ENCODE data around the gene ZNF138.
A peak's percentile ranks its signal among the peaks of the same experiment; 100 is the strongest.

Gene ZNF138

DNA sequence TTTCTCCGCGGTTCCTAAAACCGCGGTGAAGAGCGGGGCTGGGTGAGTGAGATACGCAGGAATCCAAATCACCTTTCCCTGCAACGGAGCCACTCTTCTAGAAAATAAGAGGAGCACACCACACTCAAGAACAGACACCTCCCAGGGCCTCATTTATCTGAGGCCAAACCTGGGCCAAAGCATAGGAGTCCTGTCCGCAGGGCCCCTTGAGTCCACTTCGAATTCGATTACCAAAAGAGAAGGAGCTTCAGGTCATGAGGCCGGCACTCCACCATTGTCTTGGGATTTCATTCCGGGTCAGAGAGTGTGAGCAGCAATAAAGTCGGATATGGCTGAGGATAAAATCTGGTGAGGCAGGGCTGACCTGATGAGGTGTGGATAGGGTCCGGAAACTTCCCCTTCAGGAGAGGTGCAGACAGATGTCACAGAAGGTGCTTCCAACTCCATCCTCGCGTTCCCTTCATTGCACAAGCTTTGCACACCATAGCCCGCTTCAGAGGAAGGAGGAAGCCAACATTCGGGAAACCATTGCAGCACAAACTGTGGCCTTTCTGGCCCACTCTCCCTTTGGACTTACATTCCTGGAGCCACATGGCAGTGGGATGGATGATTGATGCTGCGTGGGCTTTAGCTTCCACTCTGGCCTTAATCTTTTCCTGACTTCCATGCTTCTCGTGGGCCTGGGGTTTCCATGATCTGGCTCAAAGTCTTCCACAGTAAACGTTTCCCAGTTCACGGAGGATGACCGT is 81.6 kb downstream of the ZNF138 start:
- Histone ChIP-seq H3K4me3 (ENCODE audit: low read depth, low read length) (no peak overlapping the region), H3K9me3 (ENCODE audit: control insufficient read depth, insufficient read depth, low read depth, low read length) (no peaks in the 10 kb centered on the region), H3K36me3 (ENCODE audit: control insufficient read depth in 2 of 2, insufficient read depth in 1 of 2, low read length in 2 of 2) (no peaks in the 10 kb centered on the region), H3K4me1 (ENCODE audit: control insufficient read depth, insufficient read depth, low read length) (no peaks in the 10 kb centered on the region), H3K27ac (ENCODE audit: extremely low read depth, low read depth, low read length) (no peak overlapping the region)
- TF ChIP-seq ZNF391 (tag by site-specific recombination; IDR thresholded peaks at IDR 0.05; ENCODE audit: borderline replicate concordance, low read depth) (no peak), GLIS1 (tag by site-specific recombination; IDR thresholded peaks at IDR 0.05) (no peak), ZSCAN16 (tag by site-specific recombination; IDR thresholded peaks at IDR 0.05) (no peak), ZSCAN23 (tag by site-specific recombination; IDR thresholded peaks at IDR 0.05) (no peak), ZNF629 (tag by site-specific recombination; IDR thresholded peaks at IDR 0.05) (no peak), KLF1 (tag by site-specific recombination; IDR thresholded peaks at IDR 0.05) (no peak), ZNF555 (tag by site-specific recombination; conservative IDR thresholded peaks at IDR 0.05) (no peak), ZNF19 (tag by site-specific recombination; IDR thresholded peaks at IDR 0.05; ENCODE audit: low read depth) (no peak), ZNF394 (tag by site-specific recombination; IDR thresholded peaks at IDR 0.05; ENCODE audit: borderline replicate concordance) (no peak), SP2 (tag by site-specific recombination; IDR thresholded peaks at IDR 0.05) (no peak)
- TF ChIP-seq, protein P1, sequence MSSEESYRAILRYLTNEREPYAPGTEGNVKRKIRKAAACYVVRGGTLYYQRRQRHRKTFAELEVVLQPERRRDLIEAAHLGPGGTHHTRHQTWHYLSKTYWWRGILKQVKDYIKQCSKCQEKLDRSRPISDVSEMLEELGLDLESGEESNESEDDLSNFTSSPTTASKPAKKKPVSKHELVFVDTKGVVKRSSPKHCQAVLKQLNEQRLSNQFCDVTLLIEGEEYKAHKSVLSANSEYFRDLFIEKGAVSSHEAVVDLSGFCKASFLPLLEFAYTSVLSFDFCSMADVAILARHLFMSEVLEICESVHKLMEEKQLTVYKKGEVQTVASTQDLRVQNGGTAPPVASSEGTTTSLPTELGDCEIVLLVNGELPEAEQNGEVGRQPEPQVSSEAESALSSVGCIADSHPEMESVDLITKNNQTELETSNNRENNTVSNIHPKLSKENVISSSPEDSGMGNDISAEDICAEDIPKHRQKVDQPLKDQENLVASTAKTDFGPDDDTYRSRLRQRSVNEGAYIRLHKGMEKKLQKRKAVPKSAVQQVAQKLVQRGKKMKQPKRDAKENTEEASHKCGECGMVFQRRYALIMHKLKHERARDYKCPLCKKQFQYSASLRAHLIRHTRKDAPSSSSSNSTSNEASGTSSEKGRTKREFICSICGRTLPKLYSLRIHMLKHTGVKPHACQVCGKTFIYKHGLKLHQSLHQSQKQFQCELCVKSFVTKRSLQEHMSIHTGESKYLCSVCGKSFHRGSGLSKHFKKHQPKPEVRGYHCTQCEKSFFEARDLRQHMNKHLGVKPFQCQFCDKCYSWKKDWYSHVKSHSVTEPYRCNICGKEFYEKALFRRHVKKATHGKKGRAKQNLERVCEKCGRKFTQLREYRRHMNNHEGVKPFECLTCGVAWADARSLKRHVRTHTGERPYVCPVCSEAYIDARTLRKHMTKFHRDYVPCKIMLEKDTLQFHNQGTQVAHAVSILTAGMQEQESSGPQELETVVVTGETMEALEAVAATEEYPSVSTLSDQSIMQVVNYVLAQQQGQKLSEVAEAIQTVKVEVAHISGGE (tag by site-specific recombination; conservative IDR thresholded peaks at IDR 0.05; ENCODE audit: low read depth): no peak
- ChIA-PET CTCF (no interaction called here), POLR2A (no interaction called here)

DNA sequence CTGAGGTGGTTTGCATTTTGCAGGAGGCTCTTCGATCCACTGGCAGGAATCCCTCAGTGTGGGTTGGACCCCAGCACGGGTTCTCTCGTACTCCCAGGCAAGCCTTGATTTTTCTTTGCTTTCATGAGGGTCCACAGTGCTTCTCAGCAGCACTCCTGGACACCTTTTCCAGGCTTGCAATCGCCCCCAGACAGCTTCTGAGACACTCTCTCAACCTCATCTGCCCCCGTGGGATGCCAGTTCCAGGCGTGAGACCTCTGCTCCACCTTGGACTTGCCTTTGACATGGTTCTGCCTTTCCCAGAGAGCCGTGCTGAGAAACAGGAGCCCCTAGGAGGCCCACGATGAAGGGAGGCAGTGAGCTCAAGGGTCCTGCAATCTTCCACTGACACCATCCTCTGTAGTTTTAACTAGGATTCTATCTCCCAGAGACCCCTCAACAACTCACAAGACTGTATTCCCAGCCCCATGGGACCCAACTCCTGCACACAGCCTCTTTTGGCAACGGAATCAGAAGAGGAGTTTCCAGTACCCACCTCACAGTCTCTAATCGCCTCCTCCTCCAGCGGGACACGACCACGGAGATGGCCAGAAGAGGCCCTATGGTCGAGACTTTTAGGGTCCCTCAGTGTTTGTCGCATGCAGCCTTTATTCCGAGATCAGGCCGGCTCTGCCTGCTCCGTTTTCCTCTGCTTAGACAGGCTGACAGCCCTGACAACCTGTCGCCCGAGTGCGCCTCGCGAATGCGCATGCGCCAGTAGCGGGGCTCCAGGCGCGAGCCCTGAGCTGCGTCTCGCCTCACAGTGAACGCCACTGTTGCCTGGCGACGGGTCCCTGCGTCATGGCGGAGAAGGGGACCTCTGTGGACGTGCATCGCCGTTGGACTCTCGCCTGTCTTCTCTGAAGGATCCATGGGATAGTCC is 82.8 kb downstream of the ZNF138 start:
- Histone ChIP-seq H3K36me3 (ENCODE audit: control insufficient read depth in 2 of 2, insufficient read depth in 1 of 2, low read length in 2 of 2) (no peaks in the 10 kb centered on the region), H3K4me3 (ENCODE audit: low read depth, low read length) (peak overlapping the region; percentile 13; the same call in 1 of the 2 replicates), H3K9me3 (ENCODE audit: control insufficient read depth, insufficient read depth, low read depth, low read length) (no peaks in the 10 kb centered on the region), H3K4me1 (ENCODE audit: control insufficient read depth, insufficient read depth, low read length) (no peaks in the 10 kb centered on the region), H3K27ac (ENCODE audit: extremely low read depth, low read depth, low read length) (no peak overlapping the region)
- 0 out of 2 replicates have a peak, but pooled peaks have one; percentile 21 for TF ChIP-seq SCRT2 (tag by site-specific recombination; IDR thresholded peaks at IDR 0.05)
- TF ChIP-seq ZFP37 (tag by site-specific recombination; IDR thresholded peaks at IDR 0.05): no peak
- CTCF ChIA-PET: no interaction called here
- POLR2A ChIA-PET: no interaction called here

DNA sequence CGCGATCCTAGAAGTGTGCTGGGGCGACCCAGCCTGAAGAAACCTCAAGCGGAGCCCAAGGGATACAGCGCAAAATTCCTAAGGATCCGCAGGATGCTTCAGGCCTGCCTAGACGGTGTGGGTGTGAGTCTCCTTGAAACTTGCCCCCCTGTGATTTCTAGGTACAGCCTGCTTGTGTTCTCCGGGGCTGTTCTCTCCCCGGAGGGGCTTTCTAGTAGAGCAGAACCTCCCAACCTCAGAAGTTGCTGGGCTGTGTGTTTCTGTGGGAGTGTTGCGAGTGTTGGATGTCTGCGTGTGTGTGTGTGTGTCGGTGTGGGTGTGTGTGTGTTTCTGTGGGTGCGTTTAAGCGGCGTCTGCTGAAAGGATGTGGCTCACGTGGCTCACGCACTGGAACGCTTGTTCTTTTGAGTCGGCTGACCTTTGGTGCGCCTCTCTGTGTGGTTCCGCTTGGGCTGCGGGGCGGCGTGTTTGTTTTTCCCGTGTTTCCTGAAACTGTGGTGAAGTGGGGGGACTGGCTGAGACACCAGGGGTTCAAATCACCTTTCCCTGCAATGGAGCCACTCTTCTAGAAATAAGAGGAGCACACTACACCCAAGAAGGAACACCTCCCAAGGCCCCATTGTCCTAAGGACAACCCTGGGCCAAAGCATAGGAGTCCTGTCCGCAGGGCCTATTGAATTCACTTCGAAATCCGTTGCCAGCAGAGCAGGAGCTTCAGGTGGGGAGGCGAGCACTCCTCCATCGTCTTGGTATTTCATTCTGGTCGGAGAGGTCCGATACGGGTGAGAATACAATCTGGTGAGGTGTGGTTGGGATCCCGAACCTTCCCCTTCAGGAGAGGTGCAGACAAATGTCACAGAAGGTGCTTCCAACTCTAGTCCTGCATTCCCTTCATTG is 83.7 kb downstream of the ZNF138 start:
- CTCF ChIA-PET: no interaction called here
- no peak overlapping the region for H3K4me3 ChIP-seq (ENCODE audit: low read depth, low read length)
- no peaks in the 10 kb centered on the region for H3K4me1 ChIP-seq (ENCODE audit: control insufficient read depth, insufficient read depth, low read length)
- H3K9me3 ChIP-seq (ENCODE audit: control insufficient read depth, insufficient read depth, low read depth, low read length): no peaks in the 10 kb centered on the region
- TF ChIP-seq, protein P2, sequence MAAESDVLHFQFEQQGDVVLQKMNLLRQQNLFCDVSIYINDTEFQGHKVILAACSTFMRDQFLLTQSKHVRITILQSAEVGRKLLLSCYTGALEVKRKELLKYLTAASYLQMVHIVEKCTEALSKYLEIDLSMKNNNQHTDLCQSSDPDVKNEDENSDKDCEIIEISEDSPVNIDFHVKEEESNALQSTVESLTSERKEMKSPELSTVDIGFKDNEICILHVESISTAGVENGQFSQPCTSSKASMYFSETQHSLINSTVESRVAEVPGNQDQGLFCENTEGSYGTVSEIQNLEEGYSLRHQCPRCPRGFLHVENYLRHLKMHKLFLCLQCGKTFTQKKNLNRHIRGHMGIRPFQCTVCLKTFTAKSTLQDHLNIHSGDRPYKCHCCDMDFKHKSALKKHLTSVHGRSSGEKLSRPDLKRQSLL (tag by site-specific recombination; IDR thresholded peaks at IDR 0.05): no peak
- TF ChIP-seq GFI1B (tag by site-specific recombination; IDR thresholded peaks at IDR 0.05): no peak
- TF ChIP-seq, protein P3, sequence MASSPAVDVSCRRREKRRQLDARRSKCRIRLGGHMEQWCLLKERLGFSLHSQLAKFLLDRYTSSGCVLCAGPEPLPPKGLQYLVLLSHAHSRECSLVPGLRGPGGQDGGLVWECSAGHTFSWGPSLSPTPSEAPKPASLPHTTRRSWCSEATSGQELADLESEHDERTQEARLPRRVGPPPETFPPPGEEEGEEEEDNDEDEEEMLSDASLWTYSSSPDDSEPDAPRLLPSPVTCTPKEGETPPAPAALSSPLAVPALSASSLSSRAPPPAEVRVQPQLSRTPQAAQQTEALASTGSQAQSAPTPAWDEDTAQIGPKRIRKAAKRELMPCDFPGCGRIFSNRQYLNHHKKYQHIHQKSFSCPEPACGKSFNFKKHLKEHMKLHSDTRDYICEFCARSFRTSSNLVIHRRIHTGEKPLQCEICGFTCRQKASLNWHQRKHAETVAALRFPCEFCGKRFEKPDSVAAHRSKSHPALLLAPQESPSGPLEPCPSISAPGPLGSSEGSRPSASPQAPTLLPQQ (tag by site-specific recombination; IDR thresholded peaks at IDR 0.05): no peak
- TF ChIP-seq OVOL3 (tag by site-specific recombination; IDR thresholded peaks at IDR 0.05): no peak
- TF ChIP-seq, protein P4, sequence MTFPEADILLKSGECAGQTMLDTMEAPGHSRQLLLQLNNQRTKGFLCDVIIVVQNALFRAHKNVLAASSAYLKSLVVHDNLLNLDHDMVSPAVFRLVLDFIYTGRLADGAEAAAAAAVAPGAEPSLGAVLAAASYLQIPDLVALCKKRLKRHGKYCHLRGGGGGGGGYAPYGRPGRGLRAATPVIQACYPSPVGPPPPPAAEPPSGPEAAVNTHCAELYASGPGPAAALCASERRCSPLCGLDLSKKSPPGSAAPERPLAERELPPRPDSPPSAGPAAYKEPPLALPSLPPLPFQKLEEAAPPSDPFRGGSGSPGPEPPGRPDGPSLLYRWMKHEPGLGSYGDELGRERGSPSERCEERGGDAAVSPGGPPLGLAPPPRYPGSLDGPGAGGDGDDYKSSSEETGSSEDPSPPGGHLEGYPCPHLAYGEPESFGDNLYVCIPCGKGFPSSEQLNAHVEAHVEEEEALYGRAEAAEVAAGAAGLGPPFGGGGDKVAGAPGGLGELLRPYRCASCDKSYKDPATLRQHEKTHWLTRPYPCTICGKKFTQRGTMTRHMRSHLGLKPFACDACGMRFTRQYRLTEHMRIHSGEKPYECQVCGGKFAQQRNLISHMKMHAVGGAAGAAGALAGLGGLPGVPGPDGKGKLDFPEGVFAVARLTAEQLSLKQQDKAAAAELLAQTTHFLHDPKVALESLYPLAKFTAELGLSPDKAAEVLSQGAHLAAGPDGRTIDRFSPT (tag by site-specific recombination; IDR thresholded peaks at IDR 0.05): no peak
- no peak overlapping the region for H3K27ac ChIP-seq (ENCODE audit: extremely low read depth, low read depth, low read length)
- no peaks in the 10 kb centered on the region for H3K36me3 ChIP-seq (ENCODE audit: control insufficient read depth in 2 of 2, insufficient read depth in 1 of 2, low read length in 2 of 2)
- POLR2A ChIA-PET: no interaction called here

Measured in HEK293 (cell line).